Fibroblast of lung (primary cell): ENCODE results near the gene MAP3K10.

Experiments used
- CTCF ChIP-seq, 2 donors: IDR thresholded peaks in 1 of 2; conservative IDR thresholded peaks in 1 of 2; 1 replicate in 1 of 2; 2 replicates in 1 of 2; pipeline ENCODE4 v1.5.1; 2011 to 2012; ENCODE audit warnings: low read length in 2 of 2, control low read depth in 1 of 2, inconsistent platforms in 1 of 2, low read depth in 1 of 2, mild to moderate bottlenecking in 1 of 2
- EZH2 ChIP-seq: IDR thresholded peaks from 2 replicates; pipeline ENCODE4 v1.5.1; 2012; ENCODE audit warnings: low read length, control low read depth, mild to moderate bottlenecking; ENCODE audit errors: missing control alignments

- no peak for TF ChIP-seq CTCF (conservative IDR thresholded peaks at IDR 0.05 in 1 of 2, IDR thresholded peaks at IDR 0.05 in 1 of 2; ENCODE audit: low read depth in 1 of 2, low read length in 2 of 2)
- no peak for TF ChIP-seq EZH2
Measured at GRCh38 chr19:40228863-40229262, 37.6 kb downstream of the MAP3K10 start.
